ENCODE data around the gene KAZN.

DNA sequence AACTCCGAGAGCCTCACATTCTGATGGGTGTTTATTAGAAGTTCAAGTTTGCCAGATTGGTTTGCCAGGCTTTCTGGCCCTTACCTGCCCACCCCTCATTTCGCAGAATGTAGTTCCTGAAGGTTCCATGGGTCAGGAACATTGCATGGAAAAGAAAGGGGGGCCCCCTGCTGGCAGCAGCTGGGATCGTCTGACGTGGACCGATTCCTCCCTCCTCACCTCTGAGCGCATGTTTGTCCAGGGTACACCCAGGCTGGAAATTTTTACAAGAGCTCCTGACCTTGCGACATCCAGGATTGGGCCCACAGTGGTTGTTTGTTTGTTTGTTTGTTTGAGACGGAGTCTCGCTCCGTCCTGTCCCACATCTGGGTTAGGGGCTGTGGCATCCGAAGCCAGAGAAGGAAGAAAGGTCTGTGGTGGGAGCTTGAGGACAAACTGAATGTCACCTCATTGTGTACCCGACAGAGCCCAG is 429.1 kb downstream of the KAZN start:
- TF ChIP-seq POLR2A (IDR thresholded peaks at IDR 0.05): no peak
- TF ChIP-seq, protein P1, sequence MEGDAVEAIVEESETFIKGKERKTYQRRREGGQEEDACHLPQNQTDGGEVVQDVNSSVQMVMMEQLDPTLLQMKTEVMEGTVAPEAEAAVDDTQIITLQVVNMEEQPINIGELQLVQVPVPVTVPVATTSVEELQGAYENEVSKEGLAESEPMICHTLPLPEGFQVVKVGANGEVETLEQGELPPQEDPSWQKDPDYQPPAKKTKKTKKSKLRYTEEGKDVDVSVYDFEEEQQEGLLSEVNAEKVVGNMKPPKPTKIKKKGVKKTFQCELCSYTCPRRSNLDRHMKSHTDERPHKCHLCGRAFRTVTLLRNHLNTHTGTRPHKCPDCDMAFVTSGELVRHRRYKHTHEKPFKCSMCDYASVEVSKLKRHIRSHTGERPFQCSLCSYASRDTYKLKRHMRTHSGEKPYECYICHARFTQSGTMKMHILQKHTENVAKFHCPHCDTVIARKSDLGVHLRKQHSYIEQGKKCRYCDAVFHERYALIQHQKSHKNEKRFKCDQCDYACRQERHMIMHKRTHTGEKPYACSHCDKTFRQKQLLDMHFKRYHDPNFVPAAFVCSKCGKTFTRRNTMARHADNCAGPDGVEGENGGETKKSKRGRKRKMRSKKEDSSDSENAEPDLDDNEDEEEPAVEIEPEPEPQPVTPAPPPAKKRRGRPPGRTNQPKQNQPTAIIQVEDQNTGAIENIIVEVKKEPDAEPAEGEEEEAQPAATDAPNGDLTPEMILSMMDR (IDR thresholded peaks at IDR 0.05): peak; percentile 68 to 88 (median 78)
